ENCODE data around the gene BEX2.
A peak's percentile ranks its signal among the peaks of the same experiment; 100 is the strongest.

Gene BEX2

GRCh38 chrX:103347682-103348397 lies 37.0 kb upstream of the BEX2 start:
- DNase-seq (ENCODE audit: low read depth) = no peak
- H3K4me3 ChIP-seq (replicated peaks; ENCODE audit: low read depth, low read length) = no peak overlapping the region

GRCh38 chrX:103344606-103345005 lies 33.8 kb upstream of the BEX2 start:
- peak; percentile 47 for DNase-seq (ENCODE audit: low read depth)
- TF ChIP-seq, protein P1, sequence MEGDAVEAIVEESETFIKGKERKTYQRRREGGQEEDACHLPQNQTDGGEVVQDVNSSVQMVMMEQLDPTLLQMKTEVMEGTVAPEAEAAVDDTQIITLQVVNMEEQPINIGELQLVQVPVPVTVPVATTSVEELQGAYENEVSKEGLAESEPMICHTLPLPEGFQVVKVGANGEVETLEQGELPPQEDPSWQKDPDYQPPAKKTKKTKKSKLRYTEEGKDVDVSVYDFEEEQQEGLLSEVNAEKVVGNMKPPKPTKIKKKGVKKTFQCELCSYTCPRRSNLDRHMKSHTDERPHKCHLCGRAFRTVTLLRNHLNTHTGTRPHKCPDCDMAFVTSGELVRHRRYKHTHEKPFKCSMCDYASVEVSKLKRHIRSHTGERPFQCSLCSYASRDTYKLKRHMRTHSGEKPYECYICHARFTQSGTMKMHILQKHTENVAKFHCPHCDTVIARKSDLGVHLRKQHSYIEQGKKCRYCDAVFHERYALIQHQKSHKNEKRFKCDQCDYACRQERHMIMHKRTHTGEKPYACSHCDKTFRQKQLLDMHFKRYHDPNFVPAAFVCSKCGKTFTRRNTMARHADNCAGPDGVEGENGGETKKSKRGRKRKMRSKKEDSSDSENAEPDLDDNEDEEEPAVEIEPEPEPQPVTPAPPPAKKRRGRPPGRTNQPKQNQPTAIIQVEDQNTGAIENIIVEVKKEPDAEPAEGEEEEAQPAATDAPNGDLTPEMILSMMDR (IDR thresholded peaks at IDR 0.05; ENCODE audit: low read length, missing control alignments) = no peak
- H3K4me3 ChIP-seq (replicated peaks; ENCODE audit: low read depth, low read length) = no peak overlapping the region

More at GRCh38 chrX:103347682-103348397, 37.0 kb upstream of the BEX2 start:
- TF ChIP-seq, protein P1 (IDR thresholded peaks at IDR 0.05; ENCODE audit: low read length, missing control alignments) = no peak

- TF ChIP-seq, protein P1 (IDR thresholded peaks at IDR 0.05; ENCODE audit: low read length, missing control alignments) = peak; percentile 65
- H3K4me3 ChIP-seq (replicated peaks; ENCODE audit: low read depth, low read length) = no peak overlapping the region
- DNase-seq (ENCODE audit: low read depth) = peak; percentile 68
These were observed 32.3 kb upstream of the BEX2 start for GRCh38 chrX:103343105-103343504.

DNA sequence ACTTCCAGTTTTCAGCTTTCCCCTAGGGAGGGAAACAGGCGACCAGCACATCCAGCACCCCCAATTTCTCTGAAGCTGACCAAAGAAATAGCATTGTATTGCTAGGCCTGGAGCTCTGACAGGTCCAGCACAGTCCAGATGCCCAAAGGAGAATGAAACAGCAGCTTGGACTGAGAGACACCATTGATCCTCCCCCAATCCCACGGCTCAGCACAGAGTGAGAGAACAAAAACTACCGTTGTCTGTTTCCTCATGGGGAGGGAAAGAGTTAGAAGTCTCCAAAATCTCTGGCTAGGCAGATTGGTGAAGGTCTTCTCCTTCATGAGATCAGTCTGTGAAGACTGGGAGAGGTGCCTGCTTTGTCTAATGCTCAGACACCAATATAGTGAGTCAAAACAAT lies 27.9 kb upstream of the BEX2 start:
- no peak overlapping the region for H3K4me3 ChIP-seq (replicated peaks; ENCODE audit: low read depth, low read length)
- DNase-seq (ENCODE audit: low read depth) = no peak
- TF ChIP-seq, protein P1 (IDR thresholded peaks at IDR 0.05; ENCODE audit: low read length, missing control alignments) = no peak

- DNase-seq (ENCODE audit: low read depth) = peak; percentile 15
- TF ChIP-seq, protein P1 (IDR thresholded peaks at IDR 0.05; ENCODE audit: low read length, missing control alignments) = no peak
- peak overlapping the region; percentile 49 for H3K4me3 ChIP-seq (replicated peaks; ENCODE audit: low read depth, low read length)
These were observed 20.0 kb upstream of the BEX2 start for GRCh38 chrX:103330681-103331288.

- peak; percentile 48 for DNase-seq (ENCODE audit: low read depth)
- TF ChIP-seq, protein P1 (IDR thresholded peaks at IDR 0.05; ENCODE audit: low read length, missing control alignments) = no peak
- peak within 1 kb of the TSS; percentile 49 for H3K4me3 ChIP-seq (replicated peaks; ENCODE audit: low read depth, low read length)
These were observed 19.2 kb upstream of the BEX2 start, which contains the start of gene TCEAL7 for GRCh38 chrX:103329991-103330390. TCEAL7 (plus strand) TSS chrX:103330239; CDS start chrX:103331404, 1,165 bp downstream.

Data from fibroblast of pulmonary artery (primary cell).